ENCODE data around the gene MTMR10. TPM values are rescaled to one million over a fixed set of nuclear protein-coding genes. Genes with fewer than 3 reads are reported as not detected.
A peak's percentile ranks its signal among the peaks of the same experiment; 100 is the strongest.

MTMR10 gene
- total RNA-seq, 1 donor from 2014 or later: 14.8 TPM

GRCh38 chr15:30943654-30944335 is 47.6 kb downstream of the MTMR10 start:
- H3K79me2 ChIP-seq (ENCODE audit: insufficient read depth, low read length): no peaks in the 10 kb centered on the region
- H3K36me3 Mint-ChIP-seq (ENCODE audit: low read depth, unreplicated experiment): peaks cover 13% of the 10 kb centered on the region
- no peaks in the 10 kb centered on the region for H3K9me3 ChIP-seq (ENCODE audit: insufficient read depth, low read depth, low read length)
- no peak overlapping the region for H2AFZ ChIP-seq (ENCODE audit: low read depth, low read length)
- no peaks in the 10 kb centered on the region for H3K4me1 ChIP-seq (ENCODE audit: insufficient read depth, low read length)
- H3K36me3 ChIP-seq (ENCODE audit: insufficient read depth, low read length): peaks cover 66% of the 10 kb centered on the region
- H3K9ac ChIP-seq (ENCODE audit: low read length): no peak overlapping the region
- H4K20me1 ChIP-seq (ENCODE audit: insufficient read depth, low read length): peaks cover 3% of the 10 kb centered on the region
- H3K27ac ChIP-seq (ENCODE audit: low read depth, low read length): no peak overlapping the region
- no peak overlapping the region for H3K4me3 Mint-ChIP-seq (ENCODE audit: unreplicated experiment)
- FAIRE-seq (no peak), DNase-seq (ENCODE audit: low read depth) (peak; percentile 17)
- H3K27me3 Mint-ChIP-seq (ENCODE audit: low read depth, unreplicated experiment): no peaks in the 10 kb centered on the region
- no peaks in the 10 kb centered on the region for H3K9me3 Mint-ChIP-seq (ENCODE audit: unreplicated experiment)
- no peaks in the 10 kb centered on the region for H3K4me1 Mint-ChIP-seq (ENCODE audit: low read depth, unreplicated experiment)
- H3K27me3 ChIP-seq (ENCODE audit: insufficient read depth, low read length): no peaks in the 10 kb centered on the region
- no peak overlapping the region for H3K27ac Mint-ChIP-seq (ENCODE audit: unreplicated experiment)
- no peak overlapping the region for H3K4me3 ChIP-seq (ENCODE audit: insufficient read depth, low read depth, low read length)
- TF ChIP-seq EZH2 (IDR thresholded peaks at IDR 0.05; ENCODE audit: insufficient read depth, low read length) (no peak), CTCF (IDR thresholded peaks at IDR 0.05; ENCODE audit: insufficient read depth, low read depth, low read length) (no peak)
- no peak overlapping the region for H3K4me2 ChIP-seq (ENCODE audit: low read length)

- H3K4me1 Mint-ChIP-seq (ENCODE audit: low read depth, unreplicated experiment): no peaks in the 10 kb centered on the region
- no peak for FAIRE-seq
- Histone ChIP-seq H4K20me1 (ENCODE audit: insufficient read depth, low read length) (peaks cover 3% of the 10 kb centered on the region), H3K4me3 (ENCODE audit: insufficient read depth, low read depth, low read length) (no peak overlapping the region), H3K9me3 (ENCODE audit: insufficient read depth, low read depth, low read length) (no peaks in the 10 kb centered on the region), H3K4me1 (ENCODE audit: insufficient read depth, low read length) (no peaks in the 10 kb centered on the region), H3K27ac (ENCODE audit: low read depth, low read length) (no peak overlapping the region), H3K4me2 (ENCODE audit: low read length) (no peak overlapping the region), H3K27me3 (ENCODE audit: insufficient read depth, low read length) (no peaks in the 10 kb centered on the region), H2AFZ (ENCODE audit: low read depth, low read length) (no peak overlapping the region), H3K36me3 (ENCODE audit: insufficient read depth, low read length) (peaks cover 48% of the 10 kb centered on the region), H3K79me2 (ENCODE audit: insufficient read depth, low read length) (no peaks in the 10 kb centered on the region), H3K9ac (ENCODE audit: low read length) (no peak overlapping the region)
- no peaks in the 10 kb centered on the region for H3K9me3 Mint-ChIP-seq (ENCODE audit: unreplicated experiment)
- no peaks in the 10 kb centered on the region for H3K27me3 Mint-ChIP-seq (ENCODE audit: low read depth, unreplicated experiment)
- no peak overlapping the region for H3K4me3 Mint-ChIP-seq (ENCODE audit: unreplicated experiment)
- no peak for DNase-seq (ENCODE audit: low read depth)
- peaks cover 12% of the 10 kb centered on the region for H3K36me3 Mint-ChIP-seq (ENCODE audit: low read depth, unreplicated experiment)
- no peak for TF ChIP-seq EZH2 (IDR thresholded peaks at IDR 0.05; ENCODE audit: insufficient read depth, low read length)
- no peak for TF ChIP-seq CTCF (IDR thresholded peaks at IDR 0.05; ENCODE audit: insufficient read depth, low read depth, low read length)
- H3K27ac Mint-ChIP-seq (ENCODE audit: unreplicated experiment): no peak overlapping the region
Measured at GRCh38 chr15:30941520-30941919, 49.9 kb downstream of the MTMR10 start.

- Histone ChIP-seq H3K4me3 (ENCODE audit: insufficient read depth, low read depth, low read length) (no peak overlapping the region), H3K4me1 (ENCODE audit: insufficient read depth, low read length) (no peaks in the 10 kb centered on the region), H3K9ac (ENCODE audit: low read length) (no peak overlapping the region), H3K4me2 (ENCODE audit: low read length) (no peak overlapping the region), H3K27me3 (ENCODE audit: insufficient read depth, low read length) (no peaks in the 10 kb centered on the region), H3K27ac (ENCODE audit: low read depth, low read length) (no peak overlapping the region), H4K20me1 (ENCODE audit: insufficient read depth, low read length) (peaks cover 3% of the 10 kb centered on the region), H2AFZ (ENCODE audit: low read depth, low read length) (no peak overlapping the region), H3K79me2 (ENCODE audit: insufficient read depth, low read length) (no peaks in the 10 kb centered on the region), H3K9me3 (ENCODE audit: insufficient read depth, low read depth, low read length) (no peaks in the 10 kb centered on the region), H3K36me3 (ENCODE audit: insufficient read depth, low read length) (peaks cover 43% of the 10 kb centered on the region)
- no peak overlapping the region for H3K4me3 Mint-ChIP-seq (ENCODE audit: unreplicated experiment)
- DNase-seq (ENCODE audit: low read depth): no peak
- no peak overlapping the region for H3K27ac Mint-ChIP-seq (ENCODE audit: unreplicated experiment)
- peaks cover 5% of the 10 kb centered on the region for H3K36me3 Mint-ChIP-seq (ENCODE audit: low read depth, unreplicated experiment)
- TF ChIP-seq EZH2 (IDR thresholded peaks at IDR 0.05; ENCODE audit: insufficient read depth, low read length) (no peak), CTCF (IDR thresholded peaks at IDR 0.05; ENCODE audit: insufficient read depth, low read depth, low read length) (no peak)
- no peaks in the 10 kb centered on the region for H3K4me1 Mint-ChIP-seq (ENCODE audit: low read depth, unreplicated experiment)
- H3K9me3 Mint-ChIP-seq (ENCODE audit: unreplicated experiment): no peaks in the 10 kb centered on the region
- H3K27me3 Mint-ChIP-seq (ENCODE audit: low read depth, unreplicated experiment): no peaks in the 10 kb centered on the region
- no peak for FAIRE-seq
Measured at GRCh38 chr15:30940359-30940758, 51.1 kb downstream of the MTMR10 start.

Data from astrocyte (in vitro differentiated cells and primary cell).